HepG2 (cell line): Measurements from ENCODE around the gene NOTUM. TPM values are rescaled to one million over a fixed set of nuclear protein-coding genes. Genes with fewer than 3 reads are reported as not detected.

Source experiments
- CHD2 ChIP-seq: IDR thresholded peaks from 2 replicates; pipeline ENCODE4 v1.6.1; 2011; ENCODE audit warnings: low read depth, low read length, improper control_type of control experiment
- E2F5 ChIP-seq: sonication (generic); formaldehyde crosslinking; conservative IDR thresholded peaks from 2 replicates; pipeline ENCODE4 v1.4.0; 2020; ENCODE audit warnings: missing genetic modification reagents
- KLF13 ChIP-seq: sonication (generic); formaldehyde crosslinking; IDR thresholded peaks from 2 replicates; pipeline ENCODE4 v1.4.0; 2020; ENCODE audit warnings: mild to moderate bottlenecking, missing genetic modification reagents
- MATR3 ChIP-seq: sonication (generic); formaldehyde crosslinking; IDR thresholded peaks from 2 replicates; pipeline ENCODE4 v1.4.0; 2020; ENCODE audit warnings: missing genetic modification reagents
- RERE ChIP-seq: IDR thresholded peaks from 2 replicates; pipeline ENCODE4 v1.6.1; 2016; ENCODE audit warnings: low read depth, missing genetic modification reagents, missing compliant biosample characterization
- SP5 ChIP-seq: IDR thresholded peaks from 2 replicates; pipeline ENCODE4 v1.6.1; 2016; ENCODE audit warnings: low read depth, borderline replicate concordance
- USF2 ChIP-seq, 2 experiments: sonication (generic) in 1 of 2; formaldehyde crosslinking in 1 of 2; IDR thresholded peaks; 2 replicates each; pipeline versions ENCODE4 v1.5.1 to v1.6.1; 2011 to 2020; ENCODE audit warnings: borderline replicate concordance in 1 of 2, low read depth in 1 of 2, low read length in 1 of 2, mild to moderate bottlenecking in 1 of 2, missing genetic modification reagents in 1 of 2, moderate library complexity in 1 of 2
- YEATS2 ChIP-seq: sonication (generic); formaldehyde crosslinking; IDR thresholded peaks from 2 replicates; pipeline ENCODE4 v1.4.0; 2020; ENCODE audit warnings: missing genetic modification reagents, borderline replicate concordance
- YY1 ChIP-seq: IDR thresholded peaks from 2 replicates; pipeline ENCODE4 v1.6.1; 2011; ENCODE audit warnings: low read length, low read depth, moderate library complexity, mild to moderate bottlenecking; ENCODE audit not compliant: insufficient read depth, insufficient replicate concordance
- ZHX1 ChIP-seq: sonication (generic); formaldehyde crosslinking; IDR thresholded peaks from 2 replicates; pipeline ENCODE4 v1.8.1; 2022; ENCODE audit warnings: low read depth, mild to moderate bottlenecking, missing genetic modification reagents
- ZNF180 ChIP-seq: sonication (generic); formaldehyde crosslinking; IDR thresholded peaks from 2 replicates; pipeline ENCODE4 v1.4.0; 2020; ENCODE audit warnings: low read depth, missing genetic modification reagents, borderline replicate concordance
- ZNF280B ChIP-seq: sonication (generic); formaldehyde crosslinking; IDR thresholded peaks from 2 replicates; pipeline ENCODE4 v1.5.0; 2020; ENCODE audit warnings: missing genetic modification reagents, mild to moderate bottlenecking, borderline replicate concordance
- ZNF776 ChIP-seq: sonication (generic); formaldehyde crosslinking; IDR thresholded peaks from 2 replicates; pipeline ENCODE4 v1.4.0; 2020; ENCODE audit warnings: mild to moderate bottlenecking, missing genetic modification reagents
- polyA plus RNA-seq, 8 experiments: library from polyadenylated mRNA; depleted of rRNA in 3 of 8; stranded (reverse) in 7 of 8; unstranded in 1 of 8; fragments of >200 nt; fragmentation: Illumina TruSeq in 4 of 8; extraction: Trizol in 4 of 8; gene quantifications; 2 replicates each; pipeline versions ENCODE4 v1.2.1 to v1.2.3, GENCODE V29; 2011 to 2016; ENCODE audit warnings: low read depth in 4 of 8, missing spikeins in 1 of 8, mixed read lengths in 1 of 8; ENCODE audit not compliant: insufficient read depth in 1 of 8
- total RNA-seq, 5 experiments: library from RNA; depleted of rRNA; stranded (reverse); fragments of >200 nt; fragmentation: Illumina TruSeq; extraction: Trizol; gene quantifications; 2 replicates each; pipeline ENCODE4 v1.2.3, GENCODE V29; 2016; ENCODE audit warnings: low read depth in 1 of 5

The NOTUM gene
- total and polyA plus RNA-seq, 2 of the 13 experiments (the other 11 are each of a cell fraction or from before 2014, with no cell fraction given), result 150 to 160 TPM

GRCh38 chr17:81966343-81967243 lies 5.6 kb upstream of the NOTUM start (continued):
- TF ChIP-seq RERE (CRISPR knock-in tag) (peak; percentile 81), CHD2 (no peak; the same call in 1 of the 2 replicates), MATR3 (no peak), ZNF776 (CRISPR knock-in tag) (peak; percentile 84; the same call in 1 of the 2 replicates), SP5 (CRISPR knock-in tag) (peak; percentile 99), USF2 (IDR thresholded peaks at IDR 0.05; ENCODE audit: low read depth, low read length) (no peak; the same call in 1 of the 2 replicates), USF2 (CRISPR knock-in tag; IDR thresholded peaks at IDR 0.05; ENCODE audit: borderline replicate concordance) (peak; percentile 29; the same call in 1 of the 2 replicates), ZNF180 (CRISPR knock-in tag) (no peak), ZNF280B (CRISPR knock-in tag) (no peak; the same call in none of the 2 replicates), ZHX1 (CRISPR knock-in tag) (peak; percentile 84), KLF13 (0 out of 2 replicates have a peak, but pooled peaks have one; percentile 59), YEATS2 (CRISPR knock-in tag) (peak; percentile 78; the same call in 1 of the 2 replicates), YY1 (peak; percentile 70), E2F5 (CRISPR knock-in tag) (peak; percentile 62; the same call in 1 of the 2 replicates)
